Loucy (cell line): Measurements from ENCODE around the gene IP6K2.

ENCODE experiments used
- H2AFZ ChIP-seq: fragments of 200-600 bp; sonication (generic); 2 replicates; pipeline ENCODE4 v1.6.0; 2016; ENCODE audit warnings: antibody characterized with exemption, mild to moderate bottlenecking, low read length, moderate library complexity
- H3F3A ChIP-seq: fragments of 200-600 bp; 2 replicates; pipeline ENCODE4 v1.6.0; 2016; ENCODE audit warnings: antibody characterized with exemption, low read depth, mild to moderate bottlenecking
- H3K27me3 ChIP-seq: fragments of 200-600 bp; sonication (generic); 2 replicates; pipeline ENCODE4 v1.6.1; 2014; ENCODE audit warnings: low read length, mild to moderate bottlenecking; ENCODE audit not compliant: insufficient read depth, poor library complexity, severe bottlenecking
- H3K36me3 ChIP-seq: fragments of 200-600 bp; sonication (generic); 2 replicates; pipeline ENCODE4 v1.6.1; 2016; ENCODE audit warnings: low read length; ENCODE audit not compliant: insufficient read depth
- H3K4me1 ChIP-seq: fragments of 200-600 bp; sonication (generic); 2 replicates; pipeline ENCODE4 v1.5.1; 2014; ENCODE audit warnings: low read length, mild to moderate bottlenecking; ENCODE audit not compliant: insufficient read depth, poor library complexity, severe bottlenecking
- H3K4me2 ChIP-seq: fragments of 200-600 bp; sonication (generic); 2 replicates; pipeline ENCODE4 v1.6.0; 2014; ENCODE audit warnings: antibody characterized with exemption, low read length, low read depth, mild to moderate bottlenecking; ENCODE audit not compliant: poor library complexity, severe bottlenecking
- H3K4me3 ChIP-seq: fragments of 200-600 bp; sonication (generic); 2 replicates; pipeline ENCODE4 v1.5.1; 2014; ENCODE audit warnings: low read length, mild to moderate bottlenecking, mixed read lengths; ENCODE audit not compliant: poor library complexity, severe bottlenecking
- H3K79me2 ChIP-seq: fragments of 200-600 bp; sonication (generic); 2 replicates; pipeline ENCODE4 v1.6.1; 2014; ENCODE audit warnings: low read length; ENCODE audit not compliant: insufficient read depth
- H3K9ac ChIP-seq: fragments of 200-600 bp; sonication (generic); 2 replicates; pipeline ENCODE4 v1.6.0; 2014; ENCODE audit warnings: mild to moderate bottlenecking, low read depth, low read length, moderate library complexity; ENCODE audit not compliant: poor library complexity, severe bottlenecking
- H3K9me2 ChIP-seq: fragments of 200-600 bp; sonication (generic); replicated peaks from 2 replicates; pipeline ENCODE4 v1.6.1; 2016; ENCODE audit warnings: low read depth, low read length, mixed read lengths
- H3K9me3 ChIP-seq: fragments of 200-600 bp; sonication (generic); 2 replicates; pipeline ENCODE4 v1.6.1; 2014; ENCODE audit warnings: mild to moderate bottlenecking, antibody characterized with exemption, low read length, low read depth; ENCODE audit not compliant: insufficient read depth
- H4K20me1 ChIP-seq: fragments of 200-600 bp; sonication (generic); 2 replicates; pipeline ENCODE4 v1.6.0; 2014; ENCODE audit warnings: antibody characterized with exemption, low read length, mild to moderate bottlenecking; ENCODE audit not compliant: insufficient read depth, poor library complexity, severe bottlenecking
- CTCF ChIP-seq: fragments of 200-600 bp; sonication (generic); conservative IDR thresholded peaks from 2 replicates; pipeline ENCODE4 v1.5.1; 2014; ENCODE audit warnings: mild to moderate bottlenecking, antibody characterized with exemption, low read length
- EZH2phosphoT487 ChIP-seq: fragments of 200-600 bp; IDR thresholded peaks from 2 replicates; pipeline ENCODE4 v1.6.1; 2018; ENCODE audit warnings: antibody characterized with exemption, mild to moderate bottlenecking, moderate library complexity, borderline replicate concordance

The IP6K2 gene

GRCh38 chr3:48697952-48698351 is 19.1 kb downstream of the IP6K2 start:
- no peaks in the 10 kb centered on the region for H3F3A ChIP-seq
- H3K4me3 ChIP-seq, result no peak overlapping the region
- H3K4me2 ChIP-seq, result no peak overlapping the region
- H3K9me3 ChIP-seq, result no peaks in the 10 kb centered on the region
- no peaks in the 10 kb centered on the region for H3K27me3 ChIP-seq
- no peaks in the 10 kb centered on the region for H3K4me1 ChIP-seq
- H2AFZ ChIP-seq, result no peak overlapping the region
- H4K20me1 ChIP-seq, result peaks cover 94% of the 10 kb centered on the region
- H3K79me2 ChIP-seq, result peaks cover 94% of the 10 kb centered on the region
- no peak overlapping the region for H3K9ac ChIP-seq
- TF ChIP-seq CTCF (0 out of 2 replicates have a peak, but pooled peaks have one; percentile 11), EZH2phosphoT487 (no peak)
- no peaks in the 10 kb centered on the region for H3K9me2 ChIP-seq
- H3K36me3 ChIP-seq, result peaks cover 75% of the 10 kb centered on the region

GRCh38 chr3:48696601-48697000 is 20.4 kb downstream of the IP6K2 start:
- H2AFZ ChIP-seq, result no peak overlapping the region
- no peaks in the 10 kb centered on the region for H3K9me3 ChIP-seq
- H3F3A ChIP-seq, result no peaks in the 10 kb centered on the region
- H3K4me2 ChIP-seq, result no peak overlapping the region
- peaks cover 80% of the 10 kb centered on the region for H3K36me3 ChIP-seq
- H3K4me3 ChIP-seq, result no peak overlapping the region
- no peaks in the 10 kb centered on the region for H3K4me1 ChIP-seq
- no peaks in the 10 kb centered on the region for H3K27me3 ChIP-seq
- no peak overlapping the region for H3K9ac ChIP-seq
- peaks cover 93% of the 10 kb centered on the region for H4K20me1 ChIP-seq
- H3K79me2 ChIP-seq, result peaks cover 80% of the 10 kb centered on the region
- no peaks in the 10 kb centered on the region for H3K9me2 ChIP-seq
- no peak for TF ChIP-seq EZH2phosphoT487
- TF ChIP-seq CTCF, result no peak

GRCh38 chr3:48696156-48696555 is 20.9 kb downstream of the IP6K2 start:
- Histone ChIP-seq H2AFZ (no peak overlapping the region), H3K4me2 (no peak overlapping the region), H4K20me1 (peaks cover 93% of the 10 kb centered on the region), H3K4me3 (no peak overlapping the region), H3K79me2 (peaks cover 76% of the 10 kb centered on the region), H3F3A (no peaks in the 10 kb centered on the region), H3K27me3 (no peaks in the 10 kb centered on the region), H3K36me3 (peaks cover 84% of the 10 kb centered on the region), H3K9ac (no peak overlapping the region), H3K9me2 (no peaks in the 10 kb centered on the region), H3K9me3 (no peaks in the 10 kb centered on the region), H3K4me1 (no peaks in the 10 kb centered on the region)
- TF ChIP-seq CTCF (no peak), EZH2phosphoT487 (no peak)
